Fibroblast of the conjunctiva (primary cell): ENCODE measurements around the gene SLC6A12.

ENCODE experiments used
- DNase-seq: peaks from one replicate; pipeline ENCODE4 v3.0.0-alpha.2; 2010; ENCODE audit warnings: low read depth

SLC6A12 gene

GRCh38 chr12:177980-178828 is 35.8 kb downstream of the SLC6A12 start:
- DNase-seq: no peak

GRCh38 chr12:177336-177979 is 36.5 kb downstream of the SLC6A12 start:
- DNase-seq: no peak

GRCh38 chr12:176321-177181 is 37.4 kb downstream of the SLC6A12 start:
- DNase-seq: no peak

GRCh38 chr12:175759-176158 is 38.2 kb downstream of the SLC6A12 start:
- DNase-seq: no peak

- no peak for DNase-seq
Observed at GRCh38 chr12:175250-175649, 38.7 kb downstream of the SLC6A12 start.

GRCh38 chr12:174596-174995 is 39.4 kb downstream of the SLC6A12 start:
- no peak for DNase-seq

GRCh38 chr12:174124-174523 is 39.8 kb downstream of the SLC6A12 start:
- DNase-seq: no peak

GRCh38 chr12:172732-173161 is 41.2 kb downstream of the SLC6A12 start:
- DNase-seq: no peak

- DNase-seq: no peak
Observed at GRCh38 chr12:171743-172676, 41.9 kb downstream of the SLC6A12 start.

- DNase-seq: no peak
Observed at GRCh38 chr12:171276-171675, 42.7 kb downstream of the SLC6A12 start.

- no peak for DNase-seq
Observed at GRCh38 chr12:170371-171225, 43.4 kb downstream of the SLC6A12 start.

- DNase-seq: no peak
Observed at GRCh38 chr12:169528-170370, 44.2 kb downstream of the SLC6A12 start.

GRCh38 chr12:168763-169525 is 45.0 kb downstream of the SLC6A12 start:
- no peak for DNase-seq

GRCh38 chr12:167959-168600 is 45.9 kb downstream of the SLC6A12 start:
- no peak for DNase-seq

- DNase-seq: no peak
Observed at GRCh38 chr12:166425-167075, 47.4 kb downstream of the SLC6A12 start.

GRCh38 chr12:165862-166368 is 48.0 kb downstream of the SLC6A12 start:
- no peak for DNase-seq

- no peak for DNase-seq
Observed at GRCh38 chr12:164207-164606, 49.8 kb downstream of the SLC6A12 start.
